AG10803 (cell line): Measurements from ENCODE around the gene ZNF718.
A peak's percentile ranks its signal among the peaks of the same experiment; 100 is the strongest.
"Not testable (repeated sequence)": the region's sequence is repeated elsewhere in the genome, so short reads cannot be mapped to it uniquely, and the experiment has no call there.

Experiments used
- DNase-seq: peaks from one replicate; pipeline ENCODE4 v3.0.0; 2010; ENCODE audit warnings: low read depth
- H3K4me3 ChIP-seq: 2 replicates; pipeline ENCODE4 v1.5.1; 2011; ENCODE audit warnings: mild to moderate bottlenecking, low read length, control low read depth
- CTCF ChIP-seq: conservative IDR thresholded peaks from 2 replicates; pipeline ENCODE4 v1.5.1; 2011; ENCODE audit warnings: mild to moderate bottlenecking, low read length, control low read depth, inconsistent platforms

Gene ZNF718

GRCh38 chr4:124275-125081 is at the start of gene ZNF718:
Gene ZNF718, plus strand, starts transcription at chr4:124501. Its CDS starts 170 bp downstream, at chr4:124671.
- DNase-seq, result peak; percentile 95
- TF ChIP-seq CTCF, result no peak
- H3K4me3 ChIP-seq, result peak within 1 kb of the TSS; percentile 91

GRCh38 chr4:85951-86350 is 38.4 kb upstream of the ZNF718 start:
- DNase-seq, result no peak
- no peak overlapping the region for H3K4me3 ChIP-seq
- no peak for TF ChIP-seq CTCF

- DNase-seq, H3K4me3 ChIP-seq: not testable (repeated sequence)
Observed at GRCh38 chr4:86559-87324, 37.6 kb upstream of the ZNF718 start.

GRCh38 chr4:98386-98785 is 25.9 kb upstream of the ZNF718 start:
- DNase-seq, result no peak
- no peak for TF ChIP-seq CTCF
- no peak overlapping the region for H3K4me3 ChIP-seq

- DNase-seq, result no peak
- H3K4me3 ChIP-seq, result no peak overlapping the region
- no peak for TF ChIP-seq CTCF
Observed at GRCh38 chr4:99863-100262, 24.4 kb upstream of the ZNF718 start.

GRCh38 chr4:107083-107443 is 17.2 kb upstream of the ZNF718 start:
- no peak for DNase-seq
- TF ChIP-seq CTCF, result no peak
- no peak overlapping the region for H3K4me3 ChIP-seq

GRCh38 chr4:107444-108429 is 16.6 kb upstream of the ZNF718 start:
- TF ChIP-seq CTCF, result no peak
- no peak overlapping the region for H3K4me3 ChIP-seq
- no peak for DNase-seq
